Spleen (tissue), 11 donors: ENCODE data around the gene SLC16A1. TPM values are rescaled to one million over a fixed set of nuclear protein-coding genes. Genes with fewer than 3 reads are reported as not detected.

ENCODE experiments used
- DNase-seq: peaks from one replicate; pipeline ENCODE4 v3.0.0-alpha.2; 2020
- H3K27ac ChIP-seq, 8 donors: fragments of 200-600 bp; sonication (generic) in 7 of 8; 1 replicate in 4 of 8; 2 replicates in 4 of 8; pipeline versions ENCODE4 v1.5.0 to v1.8.0; 2016 to 2021; ENCODE audit warnings: inconsistent platforms in 4 of 8, mild to moderate bottlenecking in 4 of 8, moderate library complexity in 1 of 8
- H3K27me3 ChIP-seq, 7 donors: fragments of 200-600 bp; sonication (generic) in 6 of 7; replicated peaks in 1 of 7; 1 replicate in 4 of 7; 2 replicates in 3 of 7; pipeline versions ENCODE4 v1.5.0 to v1.8.0; 2016 to 2021; ENCODE audit warnings: inconsistent platforms in 3 of 7, mild to moderate bottlenecking in 1 of 7
- H3K36me3 ChIP-seq, 6 donors: fragments of 200-600 bp; sonication (generic) in 5 of 6; 1 replicate in 4 of 6; 2 replicates in 2 of 6; pipeline versions ENCODE4 v1.5.0 to v1.8.0; 2016 to 2021; ENCODE audit warnings: inconsistent platforms in 2 of 6
- H3K4me1 ChIP-seq, 6 donors: fragments of 200-600 bp; sonication (generic) in 5 of 6; 1 replicate in 3 of 6; 2 replicates in 3 of 6; pipeline versions ENCODE4 v1.5.0 to v1.8.0; 2016 to 2021; ENCODE audit warnings: inconsistent platforms in 3 of 6
- H3K4me3 ChIP-seq, 8 donors: fragments of 200-600 bp; sonication (generic) in 7 of 8; 1 replicate in 4 of 8; 2 replicates in 4 of 8; pipeline versions ENCODE4 v1.5.0 to v1.8.0; 2016 to 2021; ENCODE audit warnings: inconsistent platforms in 4 of 8, mild to moderate bottlenecking in 4 of 8, moderate library complexity in 2 of 8
- H3K9me3 ChIP-seq, 8 donors: fragments of 200-600 bp; sonication (generic) in 7 of 8; 1 replicate in 4 of 8; 2 replicates in 4 of 8; pipeline versions ENCODE4 v1.5.0 to v1.8.0; 2016 to 2021; ENCODE audit warnings: inconsistent platforms in 4 of 8
- POLR2A ChIP-seq, 3 donors: fragments of 450-650 bp; IDR thresholded peaks; one replicate each; pipeline ENCODE4 v1.5.1; 2017; ENCODE audit warnings: antibody characterized with exemption in 3 of 3, mild to moderate bottlenecking in 1 of 3
- POLR2AphosphoS5 ChIP-seq, 3 donors: sonication (generic); formaldehyde crosslinking; IDR thresholded peaks; one replicate each; pipeline ENCODE4 v1.5.1; 2017; ENCODE audit warnings: antibody characterized with exemption in 3 of 3
- WGBS, 5 donors: extraction: QIAGEN DNeasy Blood & Tissue Kit in 3 of 5; methylation state at CpG; one replicate each; pipeline versions ENCODE4 v1.1.5 to v1.1.7; 2013 to 2018; 5-methylcytosine and 5-hydroxymethylcytosine counted together
- intact Hi-C: fragments of 100-400 bp; cut with DNase I; formaldehyde crosslinking; loops from one replicate; pipeline ENCODE4 v1.15.0; 2023; ENCODE audit warnings: low total_unique reads
- polyA plus RNA-seq, 3 donors: library from polyadenylated mRNA; stranded (reverse); fragments of 200-250 nt; gene quantifications; one replicate each; pipeline ENCODE4 v1.2.1, GENCODE V29; 2013
- total RNA-seq, 7 donors: library from RNA; depleted of rRNA in 3 of 7; stranded (reverse); fragments of >200 nt in 3 of 7; fragmentation: NEBNext Ultra II Directional in 4 of 7; extraction: Animal tissue kit (Norgen Biotek cat#: 25700) in 4 of 7; gene quantifications; one replicate each; pipeline versions ENCODE4 v1.1.0 to v1.2.1, GENCODE V29; 2016 to 2021
- TF ChIP-seq, protein P1 (sequence below), 11 experiments: fragments of 200-600 bp in 7 of 11; fragments of 450-650 bp in 4 of 11; sonication (generic) in 4 of 11; IDR thresholded peaks in 8 of 11; conservative IDR thresholded peaks in 3 of 11; 1 replicate in 7 of 11; 2 replicates in 4 of 11; pipeline versions ENCODE4 v1.4.0 to v1.8.0; 2016 to 2021; ENCODE audit warnings: antibody characterized with exemption in 11 of 11, inconsistent platforms in 4 of 11, mild to moderate bottlenecking in 1 of 11
- donor health status: healthy with polysubstance abuse.
- donor health status: DM: no; HTN: no; CAD: no; lungs with moderate emphysema.
- donor health status: DM: no; HTN: no; CAD: no.
- donor health status: Bipolar disorder and iron deficiency.
- donor health status: healthy.
- donor health status: DM: no; HTN: no; CAD: no.
- donor health status: DM: yes; HTN: yes; CAD: no.

SLC16A1 gene
- total and polyA plus RNA-seq, 10 donors: 2.9 to 24.6 (median 18.2) TPM

DNA sequence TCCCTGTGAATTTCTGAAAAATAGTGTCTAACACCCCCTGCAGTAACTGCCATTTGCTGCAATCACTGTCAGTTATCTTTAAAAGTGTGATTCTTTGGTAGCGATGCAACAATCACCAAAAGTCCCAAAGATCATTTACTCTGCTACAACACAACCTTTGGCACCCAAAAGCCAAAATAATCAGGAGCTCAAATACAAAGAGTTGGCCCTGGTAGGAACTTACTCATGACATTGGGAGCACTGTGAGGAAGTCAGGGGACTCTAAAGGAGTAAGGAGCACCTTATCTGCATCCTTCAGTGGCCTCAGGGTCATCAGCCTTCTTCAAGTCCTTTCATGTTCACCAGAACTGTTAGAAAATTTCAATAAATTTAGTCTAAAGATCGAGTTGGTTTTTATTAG, 54.6 kb downstream of the SLC16A1 start:
- H3K27ac ChIP-seq: no peak overlapping the region
- TF ChIP-seq, protein P1, sequence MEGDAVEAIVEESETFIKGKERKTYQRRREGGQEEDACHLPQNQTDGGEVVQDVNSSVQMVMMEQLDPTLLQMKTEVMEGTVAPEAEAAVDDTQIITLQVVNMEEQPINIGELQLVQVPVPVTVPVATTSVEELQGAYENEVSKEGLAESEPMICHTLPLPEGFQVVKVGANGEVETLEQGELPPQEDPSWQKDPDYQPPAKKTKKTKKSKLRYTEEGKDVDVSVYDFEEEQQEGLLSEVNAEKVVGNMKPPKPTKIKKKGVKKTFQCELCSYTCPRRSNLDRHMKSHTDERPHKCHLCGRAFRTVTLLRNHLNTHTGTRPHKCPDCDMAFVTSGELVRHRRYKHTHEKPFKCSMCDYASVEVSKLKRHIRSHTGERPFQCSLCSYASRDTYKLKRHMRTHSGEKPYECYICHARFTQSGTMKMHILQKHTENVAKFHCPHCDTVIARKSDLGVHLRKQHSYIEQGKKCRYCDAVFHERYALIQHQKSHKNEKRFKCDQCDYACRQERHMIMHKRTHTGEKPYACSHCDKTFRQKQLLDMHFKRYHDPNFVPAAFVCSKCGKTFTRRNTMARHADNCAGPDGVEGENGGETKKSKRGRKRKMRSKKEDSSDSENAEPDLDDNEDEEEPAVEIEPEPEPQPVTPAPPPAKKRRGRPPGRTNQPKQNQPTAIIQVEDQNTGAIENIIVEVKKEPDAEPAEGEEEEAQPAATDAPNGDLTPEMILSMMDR (IDR thresholded peaks at IDR 0.05 in 8 of 11, conservative IDR thresholded peaks at IDR 0.05 in 3 of 11): no peak
- TF ChIP-seq POLR2A (IDR thresholded peaks at IDR 0.05) (no peak), POLR2AphosphoS5 (IDR thresholded peaks at IDR 0.05) (no peak)
- H3K4me1 ChIP-seq: peaks cover 0 to 12% (median 6%) of the 10 kb centered on the region in 6 donors
- H3K27me3 ChIP-seq: no peaks in the 10 kb centered on the region
- no peaks in the 10 kb centered on the region for H3K36me3 ChIP-seq
- no peak overlapping the region for H3K4me3 ChIP-seq
- intact Hi-C loops: no loop called here
- WGBS, 5 donors: 82 to 90% (median 85%) methylated on average over 2 of the region's 2 CpGs
- DNase-seq: no peak
- peaks cover 4 to 8% (median 7%) of the 10 kb centered on the region in 8 donors for H3K9me3 ChIP-seq

- intact Hi-C loops: no loop called here
- Histone ChIP-seq H3K27ac (no peak overlapping the region), H3K4me1 (no peaks in the 10 kb centered on the region), H3K36me3 (no peaks in the 10 kb centered on the region), H3K4me3 (no peak overlapping the region), H3K27me3 (no peaks in the 10 kb centered on the region), H3K9me3 (peaks cover 4 to 44% (median 37%) of the 10 kb centered on the region in 8 donors)
- TF ChIP-seq POLR2A (IDR thresholded peaks at IDR 0.05) (no peak), POLR2AphosphoS5 (IDR thresholded peaks at IDR 0.05) (no peak)
- TF ChIP-seq, protein P1 (IDR thresholded peaks at IDR 0.05 in 8 of 11, conservative IDR thresholded peaks at IDR 0.05 in 3 of 11): no peak
- DNase-seq: no peak
Measured at GRCh38 chr1:112896783-112897182, 59.2 kb downstream of the SLC16A1 start.

DNA sequence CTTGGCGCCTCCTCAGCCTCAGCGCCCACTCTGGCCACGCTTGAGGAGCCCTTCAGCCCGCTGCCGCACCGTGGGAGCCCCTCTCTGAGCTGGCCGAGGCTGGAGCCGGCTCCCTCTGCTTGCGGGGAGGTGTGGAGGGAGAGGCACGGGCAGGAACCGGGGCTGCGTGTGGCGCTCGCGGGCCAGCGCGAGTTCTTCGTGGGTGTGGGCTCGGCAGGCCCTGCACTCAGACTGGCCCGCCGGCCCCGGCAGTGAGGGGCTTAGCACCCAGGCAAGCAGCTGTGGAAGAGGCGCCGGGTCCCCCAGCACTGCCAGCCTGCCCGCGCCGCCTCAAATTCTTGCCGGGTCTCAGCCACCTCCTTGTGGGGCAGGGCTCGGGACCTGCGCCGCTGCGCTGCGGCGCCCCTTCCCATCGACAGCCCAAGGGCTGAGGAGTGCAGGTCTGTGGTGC, 61.4 kb downstream of the SLC16A1 start:
- Histone ChIP-seq H3K9me3 (peaks cover 4 to 44% (median 37%) of the 10 kb centered on the region in 8 donors), H3K4me3 (no peak overlapping the region), H3K36me3 (no peaks in the 10 kb centered on the region), H3K27me3 (no peaks in the 10 kb centered on the region), H3K4me1 (no peaks in the 10 kb centered on the region), H3K27ac (no peak overlapping the region)
- WGBS, 5 donors: 93 to 97% (median 96%) methylated on average over 30 to 35 of the region's 35 CpGs
- DNase-seq: no peak
- TF ChIP-seq, protein P1 (IDR thresholded peaks at IDR 0.05 in 8 of 11, conservative IDR thresholded peaks at IDR 0.05 in 3 of 11): no peak
- no peak for TF ChIP-seq POLR2AphosphoS5 (IDR thresholded peaks at IDR 0.05)
- TF ChIP-seq POLR2A (IDR thresholded peaks at IDR 0.05): no peak
- intact Hi-C loops: no loop called here

DNA sequence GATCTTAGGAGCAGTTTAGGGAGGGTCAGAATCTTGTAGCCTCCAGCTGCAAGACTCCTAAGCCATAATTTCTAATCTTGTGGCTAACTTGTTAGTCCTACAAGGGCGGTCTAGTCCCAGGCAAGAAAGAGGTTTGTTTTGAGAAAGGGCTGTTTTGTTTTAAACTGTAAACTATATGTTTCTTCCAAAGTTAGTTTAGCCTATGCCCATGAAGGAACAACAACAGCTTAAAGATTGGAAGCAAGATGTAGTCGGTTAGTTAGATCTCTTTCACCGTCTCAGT, 62.0 kb downstream of the SLC16A1 start:
- H3K27me3 ChIP-seq: no peaks in the 10 kb centered on the region
- no peak overlapping the region for H3K27ac ChIP-seq
- 90 to 99% (median 98%) methylated on average over 3 of the region's 3 CpGs for WGBS, 5 donors
- no peak for DNase-seq
- no peaks in the 10 kb centered on the region for H3K4me1 ChIP-seq
- H3K36me3 ChIP-seq: no peaks in the 10 kb centered on the region
- H3K9me3 ChIP-seq: peaks cover 4 to 44% (median 37%) of the 10 kb centered on the region in 8 donors
- TF ChIP-seq, protein P1 (IDR thresholded peaks at IDR 0.05 in 8 of 11, conservative IDR thresholded peaks at IDR 0.05 in 3 of 11): no peak
- no peak for TF ChIP-seq POLR2AphosphoS5 (IDR thresholded peaks at IDR 0.05)
- no peak for TF ChIP-seq POLR2A (IDR thresholded peaks at IDR 0.05)
- intact Hi-C loops: no loop called here
- H3K4me3 ChIP-seq: no peak overlapping the region
